HepG2 (cell line): Measurements from ENCODE around the gene GLYATL1B. TPM values are rescaled to one million over a fixed set of nuclear protein-coding genes. Genes with fewer than 3 reads are reported as not detected.

Experiments
- ATAC-seq: fragments of 200-7000 bp; cut with Tn5 transposase; 3 replicates; pipeline ENCODE4 v1.9.1; 2020; ENCODE audit warnings: mild to moderate bottlenecking, moderate library complexity
- BruUV-seq: library from RNA; stranded (reverse); fragments of 400-500 nt; replicated peaks from 2 replicates; lab custom pipeline; 2021; lab: Mats Ljungman, UMichigan
- CTCF ChIA-PET: fragments of 300-600 bp; formaldehyde crosslinking; extraction: SDS; loops from one replicate; lab custom pipeline; 2021; ENCODE audit warnings: low total read pairs, inconsistent platforms, low intra/inter-chr PET ratio; lab: Yijun Ruan, JAX
- POLR2A ChIA-PET: fragments of 350-600 bp; sonication (Branson Sonifier 250); formaldehyde crosslinking; loops from one replicate; lab custom pipeline; 2020; ENCODE audit warnings: antibody characterized with exemption, inconsistent platforms; lab: Yijun Ruan, JAX
- DNase-seq: peaks from one replicate; pipeline ENCODE4 v3.0.0-alpha.2; 2015; ENCODE audit warnings: low spot score
- FAIRE-seq: peaks from 3 replicates; lab custom pipeline; 2011; peaks lifted over from hg19 to GRCh38; lab: Jason Lieb, UNC
- H2AFZ ChIP-seq: one replicate; pipeline ENCODE4 v1.6.1; 2011; ENCODE audit warnings: low read length, inconsistent platforms
- H3K27ac ChIP-seq: fragments of 300-600 bp; 3 replicates; pipeline ENCODE4 v1.8.0; 2011; ENCODE audit warnings: mixed run types, mild to moderate bottlenecking, mixed read lengths, low read length, inconsistent platforms; ENCODE audit not compliant: insufficient read depth; ENCODE audit errors: extremely low read length
- H3K27me3 ChIP-seq, 2 experiments: fragments of 200-600 bp in 1 of 2; 2 replicates in 1 of 2; 3 replicates in 1 of 2; pipeline versions ENCODE4 v1.6.0 to v1.8.0; 2011; ENCODE audit warnings: low read length in 2 of 2, mild to moderate bottlenecking in 2 of 2, moderate library complexity in 2 of 2, inconsistent platforms in 1 of 2; ENCODE audit not compliant: insufficient read depth in 2 of 2, control insufficient read depth in 1 of 2
- H3K36me3 ChIP-seq, 2 experiments: fragments of 200-600 bp in 1 of 2; replicated peaks in 1 of 2; 2 replicates in 1 of 2; 3 replicates in 1 of 2; pipeline versions ENCODE4 v1.5.1 to v1.8.0; 2011; ENCODE audit warnings: low read length in 2 of 2, inconsistent platforms in 1 of 2; ENCODE audit not compliant: insufficient read depth in 2 of 2, control insufficient read depth in 1 of 2
- H3K4me1 ChIP-seq: 2 replicates; pipeline ENCODE4 v1.5.1; 2012; ENCODE audit warnings: low read length, inconsistent platforms; ENCODE audit not compliant: insufficient read depth
- H3K4me2 ChIP-seq: 2 replicates; pipeline ENCODE4 v1.6.0; 2011; ENCODE audit warnings: low read depth, low read length, inconsistent platforms
- H3K4me3 ChIP-seq, 3 experiments: fragments of 200-600 bp in 1 of 3; sonication (generic), shearing (Covaris generic) in 1 of 3; replicated peaks in 1 of 3; 2 replicates each; pipeline ENCODE4 v1.5.1; 2011 to 2016; ENCODE audit warnings: low read length in 3 of 3, inconsistent platforms in 2 of 3, low read depth in 2 of 3, mild to moderate bottlenecking in 2 of 3, control low read depth in 1 of 3, mixed read lengths in 1 of 3; ENCODE audit not compliant: insufficient read depth in 1 of 3
- H3K79me2 ChIP-seq: one replicate; pipeline ENCODE4 v1.6.1; 2011; ENCODE audit warnings: low read length, inconsistent platforms; ENCODE audit not compliant: insufficient read depth
- H3K9ac ChIP-seq: 2 replicates; pipeline ENCODE4 v1.6.0; 2011; ENCODE audit warnings: mild to moderate bottlenecking, low read depth, low read length, inconsistent platforms; ENCODE audit not compliant: insufficient read depth
- H3K9me3 ChIP-seq: 2 replicates; pipeline ENCODE4 v1.5.1; 2012; ENCODE audit warnings: mild to moderate bottlenecking, low read length
- H4K20me1 ChIP-seq: 2 replicates; pipeline ENCODE4 v1.6.0; 2011; ENCODE audit warnings: inconsistent platforms, mild to moderate bottlenecking, low read length, moderate library complexity; ENCODE audit not compliant: insufficient read depth
- MED13 ChIP-seq: sonication (generic); formaldehyde crosslinking; IDR thresholded peaks from 2 replicates; pipeline ENCODE4 v1.5.0; 2020; ENCODE audit warnings: missing genetic modification reagents
- ZNF20 ChIP-seq: sonication (generic); formaldehyde crosslinking; IDR thresholded peaks from 2 replicates; pipeline ENCODE4 v1.4.0; 2020; ENCODE audit warnings: mild to moderate bottlenecking, moderate library complexity, missing genetic modification reagents
- ZNF354B ChIP-seq: sonication (generic); formaldehyde crosslinking; IDR thresholded peaks from 2 replicates; pipeline ENCODE4 v1.8.0; 2022; ENCODE audit warnings: mild to moderate bottlenecking, missing genetic modification reagents
- WGBS: methylation state at CpG from one replicate; pipeline ENCODE4 v1.1.6; 2017; ENCODE audit warnings: low lambda C conversion rate; 5-methylcytosine and 5-hydroxymethylcytosine counted together
- in situ Hi-C: cut with HindIII; loops from 2 replicates; pipeline ENCODE4 v1.10.0; 2017; ENCODE audit warnings: low pct_unique_long_range_greater_than_20kb; ENCODE audit not compliant: extremely low pct_ligation_motif_present
- intact Hi-C: fragments of 100-400 bp; cut with micrococcal nuclease; formaldehyde crosslinking; loops from one replicate; pipeline ENCODE4 v1.10.0; 2022; ENCODE audit not compliant: unreplicated experiment
- polyA plus RNA-seq, 8 experiments: library from polyadenylated mRNA; depleted of rRNA in 3 of 8; stranded (reverse) in 7 of 8; unstranded in 1 of 8; fragments of >200 nt; fragmentation: Illumina TruSeq in 4 of 8; extraction: Trizol in 4 of 8; gene quantifications; 2 replicates each; pipeline versions ENCODE4 v1.2.1 to v1.2.3, GENCODE V29; 2011 to 2016; ENCODE audit warnings: low read depth in 4 of 8, missing spikeins in 1 of 8, mixed read lengths in 1 of 8; ENCODE audit not compliant: insufficient read depth in 1 of 8
- total RNA-seq, 5 experiments: library from RNA; depleted of rRNA; stranded (reverse); fragments of >200 nt; fragmentation: Illumina TruSeq; extraction: Trizol; gene quantifications; 2 replicates each; pipeline ENCODE4 v1.2.3, GENCODE V29; 2016; ENCODE audit warnings: low read depth in 1 of 5
- TF ChIP-seq, protein P1 (sequence below): sonication (generic); formaldehyde crosslinking; IDR thresholded peaks from 2 replicates; pipeline ENCODE4 v1.5.1; 2020; ENCODE audit warnings: missing genetic modification reagents, mild to moderate bottlenecking, borderline replicate concordance
- TF ChIP-seq, protein P2 (sequence below): sonication (generic); formaldehyde crosslinking; IDR thresholded peaks from 2 replicates; pipeline ENCODE4 v1.9.0; 2021; ENCODE audit warnings: mild to moderate bottlenecking, missing genetic modification reagents
- TF ChIP-seq, protein P3 (sequence below): sonication (generic); formaldehyde crosslinking; IDR thresholded peaks from 2 replicates; pipeline ENCODE4 v1.4.0; 2020; ENCODE audit warnings: missing genetic modification reagents, borderline replicate concordance

GLYATL1B gene
- total and polyA plus RNA-seq, 2 of the 13 experiments (the other 11 are each of a cell fraction or from before 2014, with no cell fraction given) = not detected

DNA sequence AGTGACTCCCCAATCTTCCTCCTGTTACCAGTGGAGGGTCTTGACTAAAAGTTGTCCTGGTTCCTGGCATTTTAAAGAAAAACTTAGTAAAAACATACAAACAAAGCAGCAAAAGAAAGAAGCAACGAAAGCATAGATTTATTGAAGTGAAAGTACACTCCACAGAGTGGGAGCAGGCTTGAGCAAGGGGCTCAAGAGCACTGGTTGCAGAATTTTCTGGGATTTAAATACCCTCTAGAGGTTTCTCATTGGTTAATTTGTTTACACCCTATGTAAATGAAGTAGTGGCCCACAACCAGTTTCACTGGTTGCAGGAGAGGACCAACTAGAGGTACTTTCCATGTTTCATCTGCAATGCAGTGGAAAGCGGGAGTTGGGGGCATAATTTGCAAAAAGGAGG lies 31.7 kb downstream of the GLYATL1B start:
- peaks cover 0 to 19% of the 10 kb centered on the region in 2 experiments; a peak in 1 of 5 replicates for H3K36me3 ChIP-seq
- H3K4me2 ChIP-seq = no peak overlapping the region
- H3K9me3 ChIP-seq = peaks cover 24% of the 10 kb centered on the region
- H3K79me2 ChIP-seq = no peaks in the 10 kb centered on the region
- ChIA-PET CTCF (no interaction called here), POLR2A (no interaction called here)
- FAIRE-seq (no peak), DNase-seq (no peak), ATAC-seq (no peak)
- H2AFZ ChIP-seq = no peak overlapping the region
- no peak overlapping the region for H3K27ac ChIP-seq
- TF ChIP-seq ZNF20 (CRISPR knock-in tag) = peak; percentile 98
- TF ChIP-seq, protein P1, sequence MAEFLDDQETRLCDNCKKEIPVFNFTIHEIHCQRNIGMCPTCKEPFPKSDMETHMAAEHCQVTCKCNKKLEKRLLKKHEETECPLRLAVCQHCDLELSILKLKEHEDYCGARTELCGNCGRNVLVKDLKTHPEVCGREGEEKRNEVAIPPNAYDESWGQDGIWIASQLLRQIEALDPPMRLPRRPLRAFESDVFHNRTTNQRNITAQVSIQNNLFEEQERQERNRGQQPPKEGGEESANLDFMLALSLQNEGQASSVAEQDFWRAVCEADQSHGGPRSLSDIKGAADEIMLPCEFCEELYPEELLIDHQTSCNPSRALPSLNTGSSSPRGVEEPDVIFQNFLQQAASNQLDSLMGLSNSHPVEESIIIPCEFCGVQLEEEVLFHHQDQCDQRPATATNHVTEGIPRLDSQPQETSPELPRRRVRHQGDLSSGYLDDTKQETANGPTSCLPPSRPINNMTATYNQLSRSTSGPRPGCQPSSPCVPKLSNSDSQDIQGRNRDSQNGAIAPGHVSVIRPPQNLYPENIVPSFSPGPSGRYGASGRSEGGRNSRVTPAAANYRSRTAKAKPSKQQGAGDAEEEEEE (CRISPR knock-in tag) = no peak
- TF ChIP-seq, protein P2, sequence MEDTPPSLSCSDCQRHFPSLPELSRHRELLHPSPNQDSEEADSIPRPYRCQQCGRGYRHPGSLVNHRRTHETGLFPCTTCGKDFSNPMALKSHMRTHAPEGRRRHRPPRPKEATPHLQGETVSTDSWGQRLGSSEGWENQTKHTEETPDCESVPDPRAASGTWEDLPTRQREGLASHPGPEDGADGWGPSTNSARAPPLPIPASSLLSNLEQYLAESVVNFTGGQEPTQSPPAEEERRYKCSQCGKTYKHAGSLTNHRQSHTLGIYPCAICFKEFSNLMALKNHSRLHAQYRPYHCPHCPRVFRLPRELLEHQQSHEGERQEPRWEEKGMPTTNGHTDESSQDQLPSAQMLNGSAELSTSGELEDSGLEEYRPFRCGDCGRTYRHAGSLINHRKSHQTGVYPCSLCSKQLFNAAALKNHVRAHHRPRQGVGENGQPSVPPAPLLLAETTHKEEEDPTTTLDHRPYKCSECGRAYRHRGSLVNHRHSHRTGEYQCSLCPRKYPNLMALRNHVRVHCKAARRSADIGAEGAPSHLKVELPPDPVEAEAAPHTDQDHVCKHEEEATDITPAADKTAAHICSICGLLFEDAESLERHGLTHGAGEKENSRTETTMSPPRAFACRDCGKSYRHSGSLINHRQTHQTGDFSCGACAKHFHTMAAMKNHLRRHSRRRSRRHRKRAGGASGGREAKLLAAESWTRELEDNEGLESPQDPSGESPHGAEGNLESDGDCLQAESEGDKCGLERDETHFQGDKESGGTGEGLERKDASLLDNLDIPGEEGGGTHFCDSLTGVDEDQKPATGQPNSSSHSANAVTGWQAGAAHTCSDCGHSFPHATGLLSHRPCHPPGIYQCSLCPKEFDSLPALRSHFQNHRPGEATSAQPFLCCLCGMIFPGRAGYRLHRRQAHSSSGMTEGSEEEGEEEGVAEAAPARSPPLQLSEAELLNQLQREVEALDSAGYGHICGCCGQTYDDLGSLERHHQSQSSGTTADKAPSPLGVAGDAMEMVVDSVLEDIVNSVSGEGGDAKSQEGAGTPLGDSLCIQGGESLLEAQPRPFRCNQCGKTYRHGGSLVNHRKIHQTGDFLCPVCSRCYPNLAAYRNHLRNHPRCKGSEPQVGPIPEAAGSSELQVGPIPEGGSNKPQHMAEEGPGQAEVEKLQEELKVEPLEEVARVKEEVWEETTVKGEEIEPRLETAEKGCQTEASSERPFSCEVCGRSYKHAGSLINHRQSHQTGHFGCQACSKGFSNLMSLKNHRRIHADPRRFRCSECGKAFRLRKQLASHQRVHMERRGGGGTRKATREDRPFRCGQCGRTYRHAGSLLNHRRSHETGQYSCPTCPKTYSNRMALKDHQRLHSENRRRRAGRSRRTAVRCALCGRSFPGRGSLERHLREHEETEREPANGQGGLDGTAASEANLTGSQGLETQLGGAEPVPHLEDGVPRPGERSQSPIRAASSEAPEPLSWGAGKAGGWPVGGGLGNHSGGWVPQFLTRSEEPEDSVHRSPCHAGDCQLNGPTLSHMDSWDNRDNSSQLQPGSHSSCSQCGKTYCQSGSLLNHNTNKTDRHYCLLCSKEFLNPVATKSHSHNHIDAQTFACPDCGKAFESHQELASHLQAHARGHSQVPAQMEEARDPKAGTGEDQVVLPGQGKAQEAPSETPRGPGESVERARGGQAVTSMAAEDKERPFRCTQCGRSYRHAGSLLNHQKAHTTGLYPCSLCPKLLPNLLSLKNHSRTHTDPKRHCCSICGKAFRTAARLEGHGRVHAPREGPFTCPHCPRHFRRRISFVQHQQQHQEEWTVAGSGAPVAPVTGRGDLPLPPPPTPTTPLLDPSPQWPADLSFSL (CRISPR knock-in tag) = no peak
- TF ChIP-seq, protein P3, sequence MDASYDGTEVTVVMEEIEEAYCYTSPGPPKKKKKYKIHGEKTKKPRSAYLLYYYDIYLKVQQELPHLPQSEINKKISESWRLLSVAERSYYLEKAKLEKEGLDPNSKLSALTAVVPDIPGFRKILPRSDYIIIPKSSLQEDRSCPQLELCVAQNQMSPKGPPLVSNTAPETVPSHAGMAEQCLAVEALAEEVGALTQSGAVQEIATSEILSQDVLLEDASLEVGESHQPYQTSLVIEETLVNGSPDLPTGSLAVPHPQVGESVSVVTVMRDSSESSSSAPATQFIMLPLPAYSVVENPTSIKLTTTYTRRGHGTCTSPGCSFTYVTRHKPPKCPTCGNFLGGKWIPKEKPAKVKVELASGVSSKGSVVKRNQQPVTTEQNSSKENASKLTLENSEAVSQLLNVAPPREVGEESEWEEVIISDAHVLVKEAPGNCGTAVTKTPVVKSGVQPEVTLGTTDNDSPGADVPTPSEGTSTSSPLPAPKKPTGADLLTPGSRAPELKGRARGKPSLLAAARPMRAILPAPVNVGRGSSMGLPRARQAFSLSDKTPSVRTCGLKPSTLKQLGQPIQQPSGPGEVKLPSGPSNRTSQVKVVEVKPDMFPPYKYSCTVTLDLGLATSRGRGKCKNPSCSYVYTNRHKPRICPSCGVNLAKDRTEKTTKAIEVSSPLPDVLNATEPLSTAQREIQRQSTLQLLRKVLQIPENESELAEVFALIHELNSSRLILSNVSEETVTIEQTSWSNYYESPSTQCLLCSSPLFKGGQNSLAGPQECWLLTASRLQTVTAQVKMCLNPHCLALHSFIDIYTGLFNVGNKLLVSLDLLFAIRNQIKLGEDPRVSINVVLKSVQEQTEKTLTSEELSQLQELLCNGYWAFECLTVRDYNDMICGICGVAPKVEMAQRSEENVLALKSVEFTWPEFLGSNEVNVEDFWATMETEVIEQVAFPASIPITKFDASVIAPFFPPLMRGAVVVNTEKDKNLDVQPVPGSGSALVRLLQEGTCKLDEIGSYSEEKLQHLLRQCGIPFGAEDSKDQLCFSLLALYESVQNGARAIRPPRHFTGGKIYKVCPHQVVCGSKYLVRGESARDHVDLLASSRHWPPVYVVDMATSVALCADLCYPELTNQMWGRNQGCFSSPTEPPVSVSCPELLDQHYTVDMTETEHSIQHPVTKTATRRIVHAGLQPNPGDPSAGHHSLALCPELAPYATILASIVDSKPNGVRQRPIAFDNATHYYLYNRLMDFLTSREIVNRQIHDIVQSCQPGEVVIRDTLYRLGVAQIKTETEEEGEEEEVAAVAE (CRISPR knock-in tag) = no peak
- TF ChIP-seq MED13 (CRISPR knock-in tag) = no peak
- TF ChIP-seq ZNF354B (CRISPR knock-in tag) = no peak
- intact Hi-C loops (no loop called here), in situ Hi-C loops (no loop called here)
- no peaks in the 10 kb centered on the region for H4K20me1 ChIP-seq
- H3K4me3 ChIP-seq = no peak overlapping the region
- BruUV-seq = no TSS peak
- no peaks in the 10 kb centered on the region for H3K27me3 ChIP-seq
- H3K4me1 ChIP-seq = 0 out of 2 replicates have a peak, but pooled peaks cover 7% of the 10 kb centered on the region
- WGBS = 88% methylated on average over 2 of the region's 2 CpGs
- no peak overlapping the region for H3K9ac ChIP-seq
